HG02798 (cell line): Measurements from ENCODE around the gene PADI1.

Source experiments
- ATAC-seq: cut with Tn5 transposase; IDR thresholded peaks from one replicate; pipeline ENCODE4 v1.9.1; 2021; ENCODE audit warnings: mild to moderate bottlenecking; ENCODE audit not compliant: unreplicated experiment, poor library complexity

Gene PADI1

GRCh38 chr1:17177651-17178050 is 27.3 kb upstream of the PADI1 start:
- no peak for ATAC-seq

DNA sequence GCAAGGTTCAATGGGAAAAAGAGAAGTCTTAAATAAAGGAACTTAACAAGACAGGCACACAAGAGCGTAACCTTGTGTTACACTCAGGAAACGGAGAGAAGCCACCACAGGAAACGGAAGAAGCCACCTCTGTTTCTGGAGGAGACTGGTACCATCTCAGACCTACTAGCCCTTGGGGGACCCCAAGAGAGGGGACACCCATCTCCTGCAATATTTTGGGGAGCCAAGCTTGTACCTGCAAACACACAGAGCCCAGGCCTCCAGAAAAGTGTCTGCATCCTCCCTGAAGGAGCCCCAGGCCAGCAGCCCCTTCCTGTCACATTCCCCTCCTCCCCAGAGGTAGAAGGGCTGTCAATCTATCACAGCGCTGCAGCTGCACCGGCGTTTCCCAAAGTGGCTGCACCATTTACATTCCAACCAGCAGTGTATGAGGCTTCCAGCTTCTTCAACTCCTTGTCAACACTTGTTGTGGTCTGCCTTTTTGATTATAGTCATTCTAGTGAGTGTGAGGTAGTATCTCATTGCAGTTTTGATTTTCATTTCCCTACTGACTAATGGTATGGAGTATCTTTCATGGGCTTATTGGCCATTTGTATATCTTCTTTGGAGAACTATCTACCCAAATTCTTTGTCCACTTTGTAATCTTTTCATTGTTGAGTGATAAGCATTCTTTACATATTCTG is 23.0 kb upstream of the PADI1 start:
- ATAC-seq, result no peak

- ATAC-seq, result no peak
Observed at GRCh38 chr1:17183388-17184160, 21.4 kb upstream of the PADI1 start.

DNA sequence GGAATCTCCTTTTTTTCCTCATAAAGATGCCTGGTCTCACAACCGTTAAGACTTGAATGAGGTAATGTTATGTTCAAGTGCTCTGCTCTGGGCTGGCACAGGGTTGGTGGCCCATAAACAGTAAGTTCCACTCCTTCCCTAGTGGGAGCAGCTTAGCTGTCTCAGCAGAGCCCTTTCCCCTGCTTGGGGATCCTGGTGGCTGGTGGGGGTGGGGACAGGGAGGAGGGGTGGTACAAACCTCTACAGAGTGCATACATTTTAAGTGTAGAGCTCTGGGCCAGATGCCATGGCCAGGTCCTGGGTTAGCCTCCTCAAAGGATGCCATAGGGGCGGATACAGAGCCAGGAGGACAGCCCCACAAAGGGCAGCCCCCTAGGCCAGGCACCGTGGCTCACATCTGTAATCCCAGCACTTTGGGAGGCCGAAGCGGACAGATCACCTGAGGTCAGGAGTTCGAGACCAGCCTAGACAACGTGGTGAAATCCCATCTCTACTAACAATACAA is 20.7 kb upstream of the PADI1 start:
- ATAC-seq, result no peak

DNA sequence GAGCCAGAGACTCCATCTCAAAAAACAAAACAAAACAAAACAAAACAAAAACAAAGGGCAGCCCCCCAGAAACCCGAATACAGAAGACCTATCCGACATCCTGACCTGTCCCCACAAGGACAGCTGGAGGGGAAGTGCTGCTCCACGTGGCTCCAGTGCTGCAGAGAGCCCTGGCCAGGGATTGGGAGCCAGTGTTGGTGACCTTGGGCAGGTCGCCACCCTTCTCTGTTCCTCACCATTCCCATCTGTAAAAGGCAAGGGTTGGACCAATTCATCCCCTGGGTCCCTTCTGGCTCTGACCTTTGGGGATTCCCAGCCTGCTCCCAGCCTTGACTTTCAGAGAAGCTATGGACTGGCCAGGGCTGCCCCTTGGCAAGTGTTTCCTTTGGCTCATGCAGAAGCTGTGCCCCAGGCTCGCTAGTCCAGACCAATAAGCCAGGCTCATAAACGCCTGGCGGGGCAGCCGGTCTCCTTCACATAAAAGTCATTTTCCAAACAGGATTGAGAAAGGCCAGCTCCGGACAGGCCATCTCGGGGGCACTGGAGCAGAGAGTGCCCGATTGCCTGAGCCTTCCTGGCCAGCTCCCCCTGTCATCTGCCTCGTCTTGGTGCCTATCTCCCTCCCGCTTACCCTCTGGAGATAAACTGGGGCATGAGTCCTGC is 20.0 kb upstream of the PADI1 start:
- ATAC-seq, result no peak

DNA sequence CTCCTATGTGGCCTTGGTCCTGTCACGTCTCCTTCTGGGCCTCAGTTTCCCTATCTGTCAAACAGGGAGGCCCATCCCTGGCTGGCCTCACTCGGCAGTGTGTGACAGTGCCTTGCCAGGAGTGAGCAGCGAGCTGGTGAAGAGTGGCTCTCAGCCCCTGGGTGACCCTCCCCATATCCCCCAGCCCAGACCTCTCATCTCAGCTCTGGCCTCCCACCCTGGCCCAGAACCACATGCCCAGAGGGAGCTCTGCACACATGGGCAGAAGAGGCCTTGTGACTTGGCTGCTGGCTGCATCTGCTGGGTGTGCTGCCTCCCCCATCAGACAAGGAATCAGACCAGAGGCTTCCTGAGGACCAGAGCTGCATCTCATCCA is 19.5 kb upstream of the PADI1 start:
- ATAC-seq, result no peak

DNA sequence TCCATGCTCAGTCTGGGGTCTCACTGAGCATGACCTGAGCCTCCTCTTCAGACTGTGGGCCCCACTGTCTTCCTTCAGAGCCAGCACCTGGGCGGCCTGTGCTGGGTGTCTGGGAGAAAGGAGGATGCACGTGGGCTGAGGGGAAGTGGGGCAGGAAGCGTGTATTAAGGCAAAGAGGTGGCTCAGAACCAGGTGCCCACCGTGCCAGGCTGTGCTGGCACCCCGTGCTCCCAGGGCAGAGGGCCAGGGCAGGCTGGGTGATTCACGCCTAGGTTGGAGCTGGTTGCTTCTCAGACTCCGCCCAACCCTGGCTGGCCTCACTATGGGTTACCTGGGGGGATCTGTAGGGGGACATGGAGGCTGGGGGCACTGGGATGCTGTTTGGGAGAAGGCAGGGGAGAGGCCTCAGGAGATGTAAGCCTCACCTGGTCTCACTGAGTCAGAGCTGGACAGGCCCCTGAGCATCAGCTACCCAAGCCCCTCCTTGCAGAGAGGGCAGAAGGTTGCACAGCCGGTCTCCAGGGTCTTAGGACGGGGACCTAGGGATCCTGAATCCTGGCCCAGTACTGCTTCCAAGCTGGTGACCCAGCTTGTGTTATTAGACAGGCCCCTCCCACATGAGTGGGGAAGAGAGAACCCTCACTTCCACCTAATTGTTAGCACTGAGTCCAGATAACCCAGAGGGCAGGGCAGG is 18.6 kb upstream of the PADI1 start:
- ATAC-seq, result no peak

DNA sequence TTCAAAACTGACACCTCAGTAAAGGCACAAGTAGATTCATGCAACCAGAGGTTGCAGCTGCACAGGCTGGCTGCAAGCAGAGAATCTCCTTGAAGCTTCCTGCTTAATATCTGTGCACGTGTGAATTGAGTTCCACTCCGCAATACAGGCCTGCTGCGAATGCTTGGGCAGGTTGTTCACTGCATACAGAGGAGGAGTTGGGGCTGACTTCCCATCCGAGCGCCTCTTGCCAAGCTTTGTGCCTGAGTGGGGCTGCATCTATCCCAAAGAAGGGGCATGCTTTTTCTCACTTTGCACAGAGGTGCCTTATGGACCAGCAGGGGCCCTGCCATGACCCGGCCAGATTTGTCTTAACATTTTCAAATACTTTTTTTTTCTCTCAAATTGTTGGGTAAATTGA is 17.9 kb upstream of the PADI1 start:
- no peak for ATAC-seq

DNA sequence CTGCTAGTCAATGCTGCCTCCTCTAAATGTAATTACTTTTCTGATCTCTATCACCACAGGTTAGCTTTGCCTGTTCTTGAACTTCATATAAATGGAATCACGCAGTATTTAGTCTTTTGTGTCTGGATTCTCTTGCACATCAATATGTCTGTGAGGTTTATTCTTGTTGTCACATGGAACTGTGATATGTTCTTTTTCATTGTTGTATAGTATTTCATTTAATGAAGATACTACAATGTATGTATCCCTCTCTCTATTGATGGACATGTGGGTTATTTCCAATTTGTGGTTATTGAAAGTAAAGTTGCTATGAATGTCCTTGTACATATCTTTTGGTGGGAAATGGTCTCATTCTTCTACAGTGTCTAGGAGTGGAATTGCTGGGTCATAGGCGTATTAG is 16.7 kb upstream of the PADI1 start:
- ATAC-seq, result no peak

DNA sequence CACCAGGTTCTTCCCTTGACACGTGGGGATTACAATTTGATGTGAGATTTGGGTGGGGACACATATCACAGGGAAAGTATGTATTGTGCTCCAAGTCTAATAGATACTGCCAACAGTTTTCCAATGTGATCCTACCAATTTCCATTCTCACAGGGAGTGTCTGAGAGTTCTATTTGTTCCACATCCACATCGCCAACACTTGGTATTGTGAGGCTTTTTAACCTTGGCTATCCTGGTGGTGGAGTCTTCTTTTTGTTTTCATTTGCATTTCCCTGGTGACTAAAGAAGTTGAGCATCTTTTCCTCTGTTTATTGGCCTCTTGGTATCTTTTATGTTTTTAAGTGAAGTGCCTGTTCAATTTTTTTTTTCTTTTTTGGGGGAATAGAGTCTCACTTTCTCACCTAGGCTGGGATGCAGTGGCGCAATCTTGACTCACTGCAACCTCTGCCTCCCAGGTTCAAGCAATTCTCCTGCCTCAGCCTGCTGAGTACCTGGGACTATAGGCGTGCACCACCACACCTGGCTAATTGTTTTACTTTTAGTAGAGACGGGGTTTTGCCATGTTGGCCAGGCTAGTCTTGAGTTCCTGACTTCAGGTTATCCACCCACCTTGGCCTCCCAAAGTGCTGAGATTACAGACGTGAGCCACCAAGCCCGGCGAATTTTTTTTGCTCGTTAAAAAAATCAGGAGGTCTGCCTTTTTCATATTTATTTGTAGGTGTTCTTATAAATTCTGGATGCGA is 15.9 kb upstream of the PADI1 start:
- ATAC-seq, result no peak

DNA sequence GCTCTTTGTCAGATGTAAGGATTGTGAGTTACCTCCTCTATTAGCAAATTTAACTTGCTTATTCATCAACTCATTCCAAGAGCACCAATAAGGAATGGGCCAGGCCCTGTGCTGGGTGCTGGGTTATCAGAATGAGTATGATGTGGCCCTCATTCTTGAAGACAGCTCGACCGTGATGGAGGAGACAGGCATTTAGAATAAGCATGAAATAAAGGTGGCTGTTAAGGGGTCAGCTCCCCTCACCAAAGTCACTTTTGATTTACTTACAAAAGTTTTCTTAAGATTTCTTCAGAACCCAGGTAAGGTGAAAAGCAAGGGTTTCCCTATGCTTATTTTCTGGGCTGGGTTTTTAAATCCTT is 15.3 kb upstream of the PADI1 start:
- no peak for ATAC-seq

- no peak for ATAC-seq
Observed at GRCh38 chr1:17190010-17190995, 14.6 kb upstream of the PADI1 start.

DNA sequence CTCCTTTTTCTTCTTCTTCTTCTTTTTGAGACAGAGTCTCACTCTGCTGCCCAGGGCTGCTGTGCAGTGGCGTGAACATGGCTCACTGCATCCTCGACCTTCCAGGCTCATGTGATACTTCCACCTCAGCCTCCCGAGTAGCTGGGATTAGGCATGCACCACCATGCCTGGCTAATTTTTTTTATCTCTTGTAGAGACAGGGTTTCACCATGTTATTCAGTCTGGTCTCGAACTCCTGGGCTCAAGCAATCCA is 13.0 kb upstream of the PADI1 start:
- ATAC-seq, result no peak

GRCh38 chr1:17192394-17193221 is 12.3 kb upstream of the PADI1 start:
- no peak for ATAC-seq

DNA sequence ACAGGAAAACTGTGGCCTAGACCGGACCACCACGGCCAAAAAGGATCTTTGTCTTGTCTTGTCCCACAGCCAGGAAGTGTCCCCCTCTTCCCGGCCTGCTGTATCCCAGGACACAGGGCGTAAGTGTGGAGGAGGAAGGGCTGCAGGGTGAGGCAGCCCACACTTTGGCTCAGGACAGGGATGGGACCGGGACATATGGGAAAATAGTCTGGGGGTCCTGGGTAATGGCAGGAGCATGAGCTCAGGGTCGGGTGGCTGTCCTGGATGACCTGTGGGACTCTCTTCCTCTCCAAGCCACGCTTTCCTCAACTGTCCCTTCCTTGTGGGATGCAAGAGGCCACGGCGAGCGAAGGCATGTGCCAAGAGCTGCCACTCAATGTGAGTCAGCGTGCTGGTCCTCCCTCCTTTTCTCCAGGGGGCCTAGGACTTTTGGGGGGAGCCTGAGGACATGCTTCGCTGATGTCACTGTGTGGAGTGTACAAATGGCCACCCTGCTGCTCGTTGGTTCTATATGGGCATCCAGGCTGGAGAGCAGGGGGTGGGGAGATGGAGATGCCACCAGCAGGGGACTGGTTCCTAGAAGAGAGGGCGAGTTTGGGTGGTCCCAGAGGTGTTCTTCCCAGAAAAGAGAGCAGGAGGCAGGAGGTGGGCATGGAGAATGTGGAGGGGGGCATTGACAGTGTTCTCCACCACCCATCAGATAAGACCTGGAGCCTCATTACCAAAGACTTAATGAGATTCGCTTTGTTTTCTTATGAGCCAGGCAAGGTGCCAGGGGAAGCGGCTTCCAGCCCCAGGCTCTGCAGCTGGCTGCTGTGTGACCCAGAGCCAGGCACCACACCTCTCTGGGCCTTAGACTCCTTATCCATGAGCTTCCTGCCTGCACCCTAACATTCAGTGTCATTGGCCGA is 11.5 kb upstream of the PADI1 start:
- no peak for ATAC-seq

- ATAC-seq, result no peak
Observed at GRCh38 chr1:17194133-17194475, 10.8 kb upstream of the PADI1 start.
